Colonic mucosa (tissue), 4 donors: ENCODE data around the gene IGFALS. TPM values are rescaled to one million over a fixed set of nuclear protein-coding genes. Genes with fewer than 3 reads are reported as not detected.
A peak's percentile ranks its signal among the peaks of the same experiment; 100 is the strongest.

Experiments
- DNase-seq: peaks from one replicate; pipeline ENCODE4 v3.0.0-alpha.2; 2020
- H3K27ac ChIP-seq: fragments of 200-600 bp; one replicate; pipeline ENCODE4 v1.8.0; 2021
- H3K27me3 ChIP-seq: fragments of 200-600 bp; one replicate; pipeline ENCODE4 v1.8.0; 2021
- H3K36me3 ChIP-seq: fragments of 200-600 bp; one replicate; pipeline ENCODE4 v1.8.0; 2021
- H3K4me1 ChIP-seq: fragments of 200-600 bp; one replicate; pipeline ENCODE4 v1.8.0; 2021; ENCODE audit warnings: mild to moderate bottlenecking
- H3K4me3 ChIP-seq: fragments of 200-600 bp; one replicate; pipeline ENCODE4 v1.8.0; 2021
- H3K9ac ChIP-seq, 2 donors: one replicate each; pipeline ENCODE4 v1.7.0; 2013; ENCODE audit warnings: control low read depth in 2 of 2, low read depth in 2 of 2, low read length in 2 of 2
- H3K9me3 ChIP-seq: fragments of 200-600 bp; one replicate; pipeline ENCODE4 v1.8.0; 2021
- intact Hi-C: fragments of 100-400 bp; cut with DNase I; formaldehyde crosslinking; loops from one replicate; pipeline ENCODE4 v1.14.1; 2022
- total RNA-seq, 2 donors: library from RNA; stranded (reverse); fragmentation: NEBNext Ultra II Directional in 1 of 2; extraction: Animal tissue kit (Norgen Biotek cat#: 25700) in 1 of 2; gene quantifications; one replicate each; pipeline ENCODE4 v1.2.1, GENCODE V29; 2021
- TF ChIP-seq, protein P1 (sequence below): fragments of 200-600 bp; IDR thresholded peaks from one replicate; pipeline ENCODE4 v1.8.0; 2022; ENCODE audit warnings: antibody characterized with exemption, mild to moderate bottlenecking
- donor health status: healthy.
- donor health status: DM: no; HTN: no; CAD: no.
- donor health status: DM: no; HTN: no; CAD: no.

IGFALS gene
- total RNA-seq, 2 donors from 2014 or later: 5.7 to 7.0 TPM

DNA sequence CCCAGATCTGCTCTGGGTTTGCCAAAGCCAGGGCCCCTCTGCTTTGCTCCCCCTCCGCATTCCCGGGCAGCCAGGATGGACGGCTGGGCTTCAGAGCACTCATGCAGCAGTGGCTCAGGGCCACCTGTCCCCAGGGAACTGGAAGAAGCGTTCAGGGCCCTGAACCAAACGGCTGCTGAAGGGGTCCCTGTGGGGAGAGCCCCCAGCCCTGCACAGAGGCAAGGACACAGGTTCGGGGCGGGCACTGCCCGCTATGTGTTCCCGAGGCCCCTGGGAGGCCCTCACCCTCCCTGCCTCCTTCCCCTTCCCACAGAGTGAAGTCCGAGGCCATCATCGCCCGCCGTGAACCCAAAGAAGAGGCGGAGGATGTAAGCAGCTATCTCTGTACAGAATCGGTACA, 32.6 kb downstream of the IGFALS start:
- Histone ChIP-seq H3K36me3 (peaks cover 8% of the 10 kb centered on the region), H3K4me3 (no peak overlapping the region), H3K9me3 (no peaks in the 10 kb centered on the region), H3K9ac (no peak overlapping the region), H3K27me3 (no peaks in the 10 kb centered on the region), H3K27ac (no peak overlapping the region), H3K4me1 (peaks cover 5% of the 10 kb centered on the region)
- DNase-seq: no peak
- intact Hi-C loops: no loop called here
- TF ChIP-seq, protein P1, sequence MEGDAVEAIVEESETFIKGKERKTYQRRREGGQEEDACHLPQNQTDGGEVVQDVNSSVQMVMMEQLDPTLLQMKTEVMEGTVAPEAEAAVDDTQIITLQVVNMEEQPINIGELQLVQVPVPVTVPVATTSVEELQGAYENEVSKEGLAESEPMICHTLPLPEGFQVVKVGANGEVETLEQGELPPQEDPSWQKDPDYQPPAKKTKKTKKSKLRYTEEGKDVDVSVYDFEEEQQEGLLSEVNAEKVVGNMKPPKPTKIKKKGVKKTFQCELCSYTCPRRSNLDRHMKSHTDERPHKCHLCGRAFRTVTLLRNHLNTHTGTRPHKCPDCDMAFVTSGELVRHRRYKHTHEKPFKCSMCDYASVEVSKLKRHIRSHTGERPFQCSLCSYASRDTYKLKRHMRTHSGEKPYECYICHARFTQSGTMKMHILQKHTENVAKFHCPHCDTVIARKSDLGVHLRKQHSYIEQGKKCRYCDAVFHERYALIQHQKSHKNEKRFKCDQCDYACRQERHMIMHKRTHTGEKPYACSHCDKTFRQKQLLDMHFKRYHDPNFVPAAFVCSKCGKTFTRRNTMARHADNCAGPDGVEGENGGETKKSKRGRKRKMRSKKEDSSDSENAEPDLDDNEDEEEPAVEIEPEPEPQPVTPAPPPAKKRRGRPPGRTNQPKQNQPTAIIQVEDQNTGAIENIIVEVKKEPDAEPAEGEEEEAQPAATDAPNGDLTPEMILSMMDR: no peak

DNA sequence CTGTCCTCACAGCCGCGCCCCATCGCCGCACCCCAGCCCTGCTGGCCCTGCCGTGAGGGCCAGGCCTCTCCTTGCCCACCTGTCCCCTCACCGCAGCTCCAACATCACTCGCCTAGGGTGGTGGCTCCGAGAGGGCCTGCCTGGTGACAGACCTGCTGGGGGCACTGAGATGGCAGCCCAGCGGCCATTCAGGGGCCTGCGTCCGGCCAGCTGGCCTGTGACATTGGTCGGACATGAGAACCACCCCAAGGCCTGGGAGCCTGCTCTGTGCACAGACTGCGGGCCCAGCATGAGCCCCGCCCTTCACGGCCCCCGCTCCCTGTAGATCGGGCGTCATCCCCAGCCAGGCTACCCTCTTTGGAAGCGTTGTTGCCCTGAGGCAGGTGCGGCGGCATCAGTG, 34.0 kb downstream of the IGFALS start:
- Histone ChIP-seq H3K4me1 (peaks cover 5% of the 10 kb centered on the region), H3K27ac (no peak overlapping the region), H3K4me3 (no peak overlapping the region), H3K9ac (no peak overlapping the region), H3K27me3 (no peaks in the 10 kb centered on the region), H3K36me3 (peaks cover 2% of the 10 kb centered on the region), H3K9me3 (no peaks in the 10 kb centered on the region)
- intact Hi-C loops: no loop called here
- DNase-seq: no peak
- TF ChIP-seq, protein P1: no peak

DNA sequence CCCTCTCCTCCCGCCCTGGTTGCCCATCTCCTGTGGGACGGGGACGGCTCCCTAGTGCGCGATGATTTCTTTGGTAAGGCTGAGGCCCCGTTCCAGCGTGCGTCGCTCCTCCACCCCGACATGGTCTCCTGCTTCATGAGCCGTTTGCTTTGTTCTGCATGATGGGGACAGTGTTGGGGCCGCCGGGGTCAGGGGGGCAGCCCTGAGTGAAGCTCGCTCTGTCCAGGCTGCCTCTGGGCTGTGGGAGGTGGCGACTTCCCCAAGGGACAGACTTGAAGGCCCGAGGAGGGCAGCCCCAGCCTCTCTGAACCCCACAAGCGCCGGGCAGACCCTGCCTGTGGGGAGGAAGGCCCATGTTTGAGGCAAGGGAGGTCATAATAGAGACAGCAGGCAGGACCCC, 34.6 kb downstream of the IGFALS start:
- Histone ChIP-seq H3K4me1 (peaks cover 5% of the 10 kb centered on the region), H3K27ac (no peak overlapping the region), H3K27me3 (no peaks in the 10 kb centered on the region), H3K4me3 (no peak overlapping the region), H3K36me3 (no peaks in the 10 kb centered on the region), H3K9me3 (no peaks in the 10 kb centered on the region), H3K9ac (peak overlapping the region in 1 of 2 donors; percentile 70)
- no peak for DNase-seq
- intact Hi-C loops: no loop called here
- TF ChIP-seq, protein P1: no peak

DNA sequence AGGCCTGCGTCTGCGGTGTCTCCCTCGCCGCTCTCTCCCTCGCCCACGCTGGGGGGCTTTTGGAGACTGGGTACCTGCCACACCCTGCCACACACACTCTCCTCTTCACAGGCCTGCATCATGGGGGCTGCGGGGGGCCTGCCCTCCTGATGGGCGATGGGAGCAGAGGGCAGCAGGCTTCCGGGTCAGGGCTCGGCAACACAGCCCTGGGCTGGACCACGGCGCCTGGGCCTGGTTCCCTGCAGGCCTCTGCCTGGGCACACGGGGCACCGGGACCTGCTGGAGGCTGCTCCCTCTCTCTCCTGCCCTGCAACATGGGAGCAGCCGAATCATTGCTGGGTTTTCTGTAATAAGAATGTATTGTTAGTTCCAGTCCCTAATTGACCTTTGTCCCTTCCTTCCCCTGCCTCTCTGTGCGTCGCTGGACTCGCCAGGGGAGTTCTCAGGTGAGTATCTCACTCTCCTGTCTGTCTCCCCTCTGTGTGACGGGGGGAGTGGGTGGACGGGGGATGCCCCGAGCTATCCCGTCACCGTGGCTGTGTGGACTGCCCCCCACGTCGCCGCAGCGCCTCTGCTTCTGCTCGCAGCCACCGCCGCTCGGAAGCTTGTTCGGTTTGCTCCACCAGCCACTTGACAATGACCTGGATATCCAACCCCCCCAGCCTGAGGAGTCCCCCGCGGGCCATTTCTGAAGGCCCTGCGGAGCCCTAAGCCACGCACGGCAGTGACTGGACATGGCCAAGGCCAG, 35.6 kb downstream of the IGFALS start:
- intact Hi-C loops: no loop called here
- Histone ChIP-seq H3K9ac (peak overlapping the region; percentile 69 to 70), H3K36me3 (no peaks in the 10 kb centered on the region), H3K4me1 (peaks cover 5% of the 10 kb centered on the region), H3K27me3 (no peaks in the 10 kb centered on the region), H3K4me3 (no peak overlapping the region), H3K27ac (peak overlapping the region; percentile 92), H3K9me3 (no peaks in the 10 kb centered on the region)
- TF ChIP-seq, protein P1: no peak
- peak; percentile 73 for DNase-seq

DNA sequence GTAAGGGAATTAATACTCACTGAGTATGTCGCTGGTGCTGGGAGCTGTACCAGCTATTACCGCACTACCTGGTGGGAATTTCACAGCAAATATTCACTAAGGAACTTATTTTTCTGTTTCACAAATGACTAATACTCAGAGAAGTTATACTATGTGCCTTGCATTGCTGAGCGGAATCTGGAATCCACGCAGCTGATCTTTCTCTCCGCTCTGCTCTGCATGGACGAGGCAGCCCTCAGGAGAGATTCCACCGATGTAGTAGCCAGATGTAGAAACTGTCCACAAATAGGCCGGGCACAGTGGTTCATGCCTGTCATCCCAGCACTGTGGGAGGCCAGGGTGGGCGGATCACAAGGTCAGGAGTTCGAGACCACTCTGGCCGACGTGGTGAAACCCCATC, 39.3 kb downstream of the IGFALS start:
- intact Hi-C loops: no loop called here
- H3K27ac ChIP-seq: no peak overlapping the region

More for the DNA sequence above, 39.3 kb downstream of the IGFALS start:
- H3K4me1 ChIP-seq: peaks cover 5% of the 10 kb centered on the region
- H3K4me3 ChIP-seq: no peak overlapping the region
- no peak for DNase-seq
- H3K9ac ChIP-seq: no peak overlapping the region
- no peaks in the 10 kb centered on the region for H3K9me3 ChIP-seq
- H3K27me3 ChIP-seq: no peaks in the 10 kb centered on the region
- no peaks in the 10 kb centered on the region for H3K36me3 ChIP-seq
- TF ChIP-seq, protein P1: no peak
